MCF 10A (cell line): Measurements from ENCODE around the gene ST3GAL5. TPM values are rescaled to one million over a fixed set of nuclear protein-coding genes. Genes with fewer than 3 reads are reported as not detected.

Experiments
- BruUV-seq: library from RNA; stranded (reverse); fragments of 400-500 nt; replicated peaks from 2 replicates; lab custom pipeline; 2021; lab: Mats Ljungman, UMichigan
- CTCF ChIA-PET: fragments of 300-600 bp; sonication (Branson Sonifier 250); formaldehyde crosslinking; extraction: SDS; loops from one replicate; lab custom pipeline; 2021; ENCODE audit warnings: antibody characterized with exemption, inconsistent platforms; lab: Yijun Ruan, JAX
- POLR2A ChIA-PET: fragments of 300-600, 350-650 bp; sonication (Branson Sonifier 250); formaldehyde crosslinking; extraction: SDS; loops from one replicate; lab custom pipeline; 2020; ENCODE audit warnings: antibody characterized with exemption, inconsistent platforms; lab: Yijun Ruan, JAX
- DNase-seq: peaks from one replicate; pipeline ENCODE4 v3.0.0-alpha.2; 2018; ENCODE audit not compliant: unreplicated experiment
- H3K27ac Mint-ChIP-seq: one replicate; pipeline ENCODE4 v1.8.0; 2022; ENCODE audit warnings: mild to moderate bottlenecking, low read depth, mixed read lengths; ENCODE audit not compliant: unreplicated experiment
- H3K27me3 Mint-ChIP-seq: one replicate; pipeline ENCODE4 v1.8.0; 2022; ENCODE audit warnings: mixed read lengths; ENCODE audit not compliant: insufficient read depth, unreplicated experiment
- H3K36me3 Mint-ChIP-seq: one replicate; pipeline ENCODE4 v1.8.0; 2022; ENCODE audit warnings: mild to moderate bottlenecking, moderate library complexity, mixed read lengths; ENCODE audit not compliant: insufficient read depth, unreplicated experiment
- H3K4me1 Mint-ChIP-seq: one replicate; pipeline ENCODE4 v1.8.0; 2022; ENCODE audit warnings: mixed read lengths; ENCODE audit not compliant: insufficient read depth, unreplicated experiment
- H3K4me3 Mint-ChIP-seq: one replicate; pipeline ENCODE4 v1.8.0; 2022; ENCODE audit warnings: mild to moderate bottlenecking, moderate library complexity, mixed read lengths; ENCODE audit not compliant: unreplicated experiment
- H3K9me3 Mint-ChIP-seq: one replicate; pipeline ENCODE4 v1.8.0; 2022; ENCODE audit warnings: mixed read lengths; ENCODE audit not compliant: unreplicated experiment
- intact Hi-C: fragments of 100-400 bp; cut with micrococcal nuclease; formaldehyde crosslinking; loops from 2 replicates; pipeline ENCODE4 v1.14.1; 2022
- total RNA-seq: library from RNA; stranded (reverse); gene quantifications from 2 replicates; pipeline ENCODE4 v1.2.3, GENCODE V29; 2022
- TF ChIP-seq, protein P1 (sequence below): fragments of 200-600 bp; IDR thresholded peaks from one replicate; pipeline ENCODE4 v1.8.0; 2022; ENCODE audit warnings: antibody characterized with exemption, mild to moderate bottlenecking; ENCODE audit not compliant: unreplicated experiment

Gene ST3GAL5
- total RNA-seq, 1 experiment from 2014 or later = 2.3 TPM

- Mint-ChIP-seq H3K36me3 (no peaks in the 10 kb centered on the region), H3K27ac (no peak overlapping the region), H3K4me1 (peaks cover 10% of the 10 kb centered on the region), H3K4me3 (no peak overlapping the region), H3K27me3 (no peaks in the 10 kb centered on the region), H3K9me3 (no peaks in the 10 kb centered on the region)
- TF ChIP-seq, protein P1, sequence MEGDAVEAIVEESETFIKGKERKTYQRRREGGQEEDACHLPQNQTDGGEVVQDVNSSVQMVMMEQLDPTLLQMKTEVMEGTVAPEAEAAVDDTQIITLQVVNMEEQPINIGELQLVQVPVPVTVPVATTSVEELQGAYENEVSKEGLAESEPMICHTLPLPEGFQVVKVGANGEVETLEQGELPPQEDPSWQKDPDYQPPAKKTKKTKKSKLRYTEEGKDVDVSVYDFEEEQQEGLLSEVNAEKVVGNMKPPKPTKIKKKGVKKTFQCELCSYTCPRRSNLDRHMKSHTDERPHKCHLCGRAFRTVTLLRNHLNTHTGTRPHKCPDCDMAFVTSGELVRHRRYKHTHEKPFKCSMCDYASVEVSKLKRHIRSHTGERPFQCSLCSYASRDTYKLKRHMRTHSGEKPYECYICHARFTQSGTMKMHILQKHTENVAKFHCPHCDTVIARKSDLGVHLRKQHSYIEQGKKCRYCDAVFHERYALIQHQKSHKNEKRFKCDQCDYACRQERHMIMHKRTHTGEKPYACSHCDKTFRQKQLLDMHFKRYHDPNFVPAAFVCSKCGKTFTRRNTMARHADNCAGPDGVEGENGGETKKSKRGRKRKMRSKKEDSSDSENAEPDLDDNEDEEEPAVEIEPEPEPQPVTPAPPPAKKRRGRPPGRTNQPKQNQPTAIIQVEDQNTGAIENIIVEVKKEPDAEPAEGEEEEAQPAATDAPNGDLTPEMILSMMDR = no peak
- CTCF ChIA-PET = interaction anchor here (0.6 to 3.4 kb wide), 8 partner anchors 9 to 74 kb away, joined by 3 to 22 read pairs (median 4); no protein-coding TSS in a partner anchor
- BruUV-seq = no TSS peak
- DNase-seq = no peak
- POLR2A ChIA-PET = interaction anchor here (0.6 to 1.1 kb wide), 2 partner anchors 60 to 132 kb away, joined by 3 read pairs; no protein-coding TSS in a partner anchor
- intact Hi-C loops = loop anchor here (1.0 kb wide), 1 partner anchor 30 kb away; no protein-coding TSS in a partner anchor
These were observed 86.3 kb downstream of the ST3GAL5 start for GRCh38 chr2:85802354-85803103.

DNA sequence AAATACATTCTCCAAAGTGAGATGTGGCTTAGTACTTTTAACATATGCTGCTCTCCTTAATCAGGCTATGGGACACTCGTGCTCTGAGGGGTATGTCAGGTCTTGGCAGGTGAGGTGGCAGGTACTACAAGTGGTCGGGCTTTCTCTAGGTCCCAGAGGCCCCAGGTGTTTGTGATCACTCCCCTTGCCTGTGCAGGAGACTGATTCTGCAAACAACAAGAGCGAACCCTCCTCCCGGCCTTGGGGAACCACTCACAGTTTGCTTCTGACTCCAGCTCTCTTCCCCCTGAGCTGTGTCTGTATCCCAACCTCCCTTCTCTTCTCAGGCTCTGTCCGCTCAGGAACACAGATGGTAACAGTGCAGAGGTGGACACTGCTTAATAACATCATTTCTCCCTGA, 86.9 kb downstream of the ST3GAL5 start:
- TF ChIP-seq, protein P1 = no peak
- DNase-seq = no peak
- no peak overlapping the region for H3K27ac Mint-ChIP-seq
- H3K4me1 Mint-ChIP-seq = peaks cover 10% of the 10 kb centered on the region
- CTCF ChIA-PET = interaction anchor here (0.6 to 3.4 kb wide), 10 partner anchors 10 to 224 kb away, joined by 3 to 22 read pairs (median 3); partner anchors contain the start of gene VAMP8
- no TSS peak for BruUV-seq
- H3K9me3 Mint-ChIP-seq = no peaks in the 10 kb centered on the region
- no peaks in the 10 kb centered on the region for H3K27me3 Mint-ChIP-seq
- H3K36me3 Mint-ChIP-seq = no peaks in the 10 kb centered on the region
- POLR2A ChIA-PET = interaction anchor here (0.9 to 1.1 kb wide), 2 partner anchors 30 to 60 kb away, joined by 3 to 5 read pairs; no protein-coding TSS in a partner anchor
- intact Hi-C loops = no loop called here
- no peak overlapping the region for H3K4me3 Mint-ChIP-seq

DNA sequence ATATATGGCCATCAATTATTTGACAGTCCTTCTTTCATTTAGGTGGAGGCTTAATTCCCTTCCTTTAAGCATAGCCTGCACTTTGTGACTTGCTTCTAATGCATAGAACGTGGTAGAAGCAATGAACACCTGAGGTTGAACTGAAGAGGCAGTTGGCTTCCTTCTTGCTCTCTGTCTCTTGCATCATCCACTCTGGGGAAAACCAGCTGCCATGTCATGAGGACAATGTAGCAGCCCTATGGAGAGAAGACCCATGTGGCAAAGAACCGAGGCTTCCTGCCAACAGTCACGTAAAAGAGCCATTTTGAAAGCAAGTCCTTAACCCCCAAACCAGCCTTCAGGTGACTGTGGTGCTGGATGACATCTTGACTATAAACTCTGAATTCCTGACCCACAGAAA, 88.2 kb downstream of the ST3GAL5 start:
- TF ChIP-seq, protein P1 = no peak
- H3K27ac Mint-ChIP-seq = no peak overlapping the region
- no peaks in the 10 kb centered on the region for H3K36me3 Mint-ChIP-seq
- CTCF ChIA-PET = interaction anchor here (0.7 kb wide), 1 partner anchor 814 kb away, joined by 4 read pairs; no protein-coding TSS in a partner anchor
- no peaks in the 10 kb centered on the region for H3K9me3 Mint-ChIP-seq
- intact Hi-C loops = no loop called here
- POLR2A ChIA-PET = interaction anchor here (0.7 to 1.0 kb wide), 2 partner anchors 20 to 32 kb away, joined by 3 read pairs; no protein-coding TSS in a partner anchor
- H3K4me3 Mint-ChIP-seq = no peak overlapping the region
- DNase-seq = no peak
- peaks cover 10% of the 10 kb centered on the region for H3K4me1 Mint-ChIP-seq
- BruUV-seq = no TSS peak
- H3K27me3 Mint-ChIP-seq = no peaks in the 10 kb centered on the region
